Activated CD4-positive, alpha-beta T cell treated with anti-CD3 and anti-CD28 coated beads, Interleukin-2, amount 50 U/mL, for 1 hour (primary cell): ENCODE measurements around the gene LPP.

Experiments
- DNase-seq: peaks from one replicate; pipeline ENCODE4 v3.0.0-alpha.2; 2020

LPP gene

DNA sequence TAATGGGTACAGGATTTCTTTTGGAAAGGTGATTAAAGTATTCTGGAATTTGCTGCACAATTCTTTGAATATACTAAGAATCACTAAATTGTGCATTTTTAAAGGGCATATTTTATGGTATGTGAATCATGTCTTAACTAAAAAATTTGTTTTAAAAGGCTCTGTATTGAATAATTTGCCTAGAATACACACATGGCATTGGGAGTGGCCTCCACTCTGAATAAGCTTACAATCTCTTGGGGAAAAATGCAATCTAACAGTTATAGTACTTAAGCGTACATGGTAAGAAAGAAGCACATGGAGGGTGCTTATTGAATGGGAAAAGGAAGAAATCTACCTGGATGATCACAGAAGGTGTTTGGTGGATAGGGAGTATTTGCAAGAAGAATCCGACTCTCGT is 385.1 kb downstream of the LPP start:
- DNase-seq: no peak

DNA sequence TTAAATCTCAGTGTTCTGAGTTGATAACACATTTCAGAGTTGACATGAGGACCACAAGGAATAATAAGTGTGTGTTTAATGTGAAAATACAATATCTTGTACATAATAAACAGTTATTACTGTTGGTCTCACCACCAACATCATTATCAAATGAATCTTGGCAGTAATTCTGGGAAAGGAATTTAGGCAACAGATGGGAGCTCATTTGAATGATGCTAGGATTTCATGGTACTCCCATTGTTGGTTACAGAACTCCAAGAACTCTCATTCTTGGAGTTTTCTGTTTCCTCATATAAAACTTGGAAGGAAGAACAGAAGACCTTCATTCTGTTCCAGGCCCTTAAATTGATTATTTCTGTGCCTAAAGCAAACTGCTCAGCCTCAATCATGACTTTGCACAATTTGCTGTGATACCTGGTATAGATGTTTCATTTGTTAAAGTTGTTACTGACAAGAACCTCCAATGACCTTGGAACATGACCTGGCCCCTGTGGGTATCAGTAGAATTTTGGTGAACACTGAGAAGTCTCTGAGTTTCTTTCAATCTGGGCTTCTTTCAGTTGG is 385.8 kb downstream of the LPP start:
- DNase-seq: no peak

DNA sequence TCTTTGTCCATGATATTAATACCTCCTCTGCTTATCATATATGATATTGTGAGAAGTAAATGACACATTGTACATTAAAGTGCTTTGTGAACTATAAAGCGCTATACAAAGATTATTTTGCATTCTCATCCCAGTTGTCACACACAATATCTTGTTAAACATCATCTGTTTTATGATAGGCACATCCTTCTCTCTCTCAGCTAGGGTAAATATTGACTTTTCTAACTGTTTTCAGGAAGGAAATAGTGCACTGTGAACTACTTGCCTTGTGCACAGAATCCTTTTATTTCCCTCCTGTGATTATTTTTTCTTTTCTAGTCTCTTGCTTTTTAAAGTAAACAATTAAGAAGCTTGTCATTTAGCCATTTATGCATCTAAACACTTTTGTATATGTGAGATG is 388.2 kb downstream of the LPP start:
- DNase-seq: no peak

GRCh38 chr3:188544012-188544411 is 390.1 kb downstream of the LPP start:
- no peak for DNase-seq

DNA sequence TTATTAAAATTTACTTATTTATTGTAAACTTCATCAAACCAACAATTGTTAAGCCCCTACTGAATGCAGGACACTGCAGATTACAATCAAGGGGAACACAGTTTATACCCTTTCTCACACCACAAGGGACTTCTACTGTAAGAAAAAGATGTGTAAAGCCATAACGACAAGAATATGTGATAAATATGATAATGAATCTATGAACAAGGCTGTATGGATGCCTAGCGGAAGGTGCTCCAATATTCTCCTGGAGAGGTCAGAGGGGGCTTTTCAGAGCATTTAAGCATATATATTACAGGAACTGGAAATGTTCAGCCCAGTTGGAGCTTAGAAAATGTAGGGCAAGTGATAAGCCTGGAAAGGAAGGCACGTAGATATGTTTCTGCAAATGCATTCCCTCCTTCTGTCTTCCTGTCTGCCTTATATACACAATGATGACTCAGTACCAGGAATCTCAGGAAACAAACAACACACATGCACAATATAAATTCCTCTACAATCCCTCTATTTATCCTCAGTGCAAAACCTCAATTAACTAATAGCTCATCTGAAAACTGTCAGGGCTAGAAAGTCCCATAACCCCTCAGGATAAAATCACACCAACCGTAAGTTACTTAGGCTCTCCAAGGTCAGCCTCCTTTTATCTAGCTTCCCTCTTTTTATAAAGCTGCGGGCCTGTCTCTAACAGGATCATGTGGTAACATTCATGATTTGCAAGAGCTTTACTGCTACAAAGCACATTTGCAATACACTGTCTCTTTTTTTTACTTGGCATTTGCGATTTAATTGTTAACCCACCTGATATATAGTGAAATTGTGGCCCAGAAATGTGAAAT is 393.1 kb downstream of the LPP start:
- DNase-seq: no peak

DNA sequence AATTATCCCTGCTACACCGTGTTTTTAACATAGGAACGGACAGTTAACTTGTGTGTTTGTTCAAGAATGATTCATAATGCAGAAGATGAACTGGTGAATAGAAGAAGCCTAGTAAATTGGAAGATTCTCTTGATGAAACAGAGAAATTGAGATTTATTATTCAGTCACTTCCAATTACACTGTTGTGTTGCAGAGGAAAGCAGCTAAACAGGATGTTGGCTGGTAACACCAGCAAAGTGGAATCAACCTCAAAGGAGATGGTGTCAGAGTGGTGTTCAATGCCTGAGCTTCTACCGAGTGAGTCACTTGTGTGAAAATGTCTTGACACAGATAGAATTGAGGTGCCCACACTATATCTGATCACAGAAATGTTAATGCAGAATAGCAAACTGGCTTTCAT is 399.6 kb downstream of the LPP start:
- no peak for DNase-seq

- no peak for DNase-seq
Measured at GRCh38 chr3:188554404-188554803, 400.4 kb downstream of the LPP start.

DNA sequence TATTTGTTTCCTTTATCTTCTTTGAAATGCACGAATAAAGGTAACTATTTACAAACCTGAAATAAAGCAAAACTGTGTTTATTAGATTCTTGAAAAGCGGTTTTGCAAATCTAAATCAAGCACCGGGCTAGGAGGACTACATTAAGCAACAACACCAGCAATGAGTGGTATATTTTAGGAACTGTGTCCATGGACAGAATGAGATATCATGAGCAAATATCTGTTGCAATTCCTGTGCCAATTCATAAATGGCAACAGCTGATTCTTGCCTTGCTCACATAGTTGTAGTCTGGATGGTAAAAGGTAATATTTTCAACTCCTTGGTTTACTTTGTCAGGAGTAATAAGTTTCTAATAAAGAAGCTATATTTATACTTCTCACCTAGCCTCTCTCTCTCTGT is 403.3 kb downstream of the LPP start:
- no peak for DNase-seq

DNA sequence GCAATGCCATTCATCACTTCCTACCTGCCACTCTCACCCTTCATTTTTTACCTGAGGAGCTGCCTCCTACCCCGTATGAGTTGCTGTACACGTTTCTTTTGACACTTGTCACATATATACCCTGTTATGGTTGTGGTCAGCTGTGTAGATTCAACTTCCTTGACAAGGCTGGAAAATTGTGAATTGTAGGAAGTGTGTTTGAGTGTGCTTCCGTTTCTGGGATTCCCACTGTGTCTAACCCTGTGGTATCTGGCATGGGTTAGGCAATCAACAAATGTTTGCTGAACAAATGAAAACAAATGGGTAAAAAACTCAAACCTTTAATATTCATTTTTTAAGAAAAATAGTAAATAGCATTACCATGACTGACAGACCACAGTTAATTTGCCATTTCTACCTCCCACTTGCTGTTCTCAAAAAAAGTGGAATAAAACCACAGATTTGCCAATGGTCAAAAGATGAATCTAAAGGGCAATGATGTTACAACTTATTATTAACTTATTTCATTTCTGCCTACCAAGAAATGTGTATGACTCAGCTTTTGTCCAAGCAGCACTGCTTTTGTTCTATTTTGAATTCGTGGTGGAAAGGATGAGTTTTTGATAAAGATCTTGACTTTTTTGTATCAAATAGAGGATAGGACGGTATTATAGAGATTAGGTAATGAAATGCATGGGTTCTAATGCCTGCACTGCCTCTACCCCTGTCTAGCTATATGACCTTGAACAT is 404.6 kb downstream of the LPP start:
- DNase-seq: no peak

GRCh38 chr3:188559072-188559429 is 405.1 kb downstream of the LPP start:
- DNase-seq: no peak

GRCh38 chr3:188559856-188560255 is 405.9 kb downstream of the LPP start:
- DNase-seq: no peak

- no peak for DNase-seq
Measured at GRCh38 chr3:188562144-188562543, 408.2 kb downstream of the LPP start.

- DNase-seq: no peak
Measured at GRCh38 chr3:188567478-188568195, 413.7 kb downstream of the LPP start.

- no peak for DNase-seq
Measured at GRCh38 chr3:188568736-188569135, 414.8 kb downstream of the LPP start.

DNA sequence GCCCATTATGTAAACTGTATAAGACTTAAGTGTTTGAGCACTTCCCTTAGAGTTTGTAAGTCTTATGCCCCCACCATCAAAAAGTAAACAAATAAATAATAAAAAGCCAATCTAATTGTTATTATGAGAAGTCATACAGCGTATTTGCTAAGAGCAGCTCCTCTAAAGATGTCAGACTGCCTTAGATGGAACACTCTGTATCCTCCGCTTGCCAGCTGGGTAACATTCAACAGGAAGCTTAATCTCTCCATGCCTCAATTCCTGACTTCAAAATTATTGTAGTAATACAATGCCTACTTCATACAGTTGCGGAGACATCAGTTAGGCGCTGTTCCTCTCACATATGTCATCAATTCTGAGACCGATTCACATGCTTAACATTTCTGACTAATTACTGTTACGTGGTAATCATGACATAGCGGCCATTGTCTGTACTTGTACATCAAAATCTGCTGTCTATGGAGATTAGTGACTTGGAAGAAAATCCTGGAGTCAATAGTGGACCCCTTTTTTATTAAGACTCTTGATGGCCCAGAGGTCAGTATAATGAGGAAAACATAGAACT is 417.7 kb downstream of the LPP start:
- no peak for DNase-seq

DNA sequence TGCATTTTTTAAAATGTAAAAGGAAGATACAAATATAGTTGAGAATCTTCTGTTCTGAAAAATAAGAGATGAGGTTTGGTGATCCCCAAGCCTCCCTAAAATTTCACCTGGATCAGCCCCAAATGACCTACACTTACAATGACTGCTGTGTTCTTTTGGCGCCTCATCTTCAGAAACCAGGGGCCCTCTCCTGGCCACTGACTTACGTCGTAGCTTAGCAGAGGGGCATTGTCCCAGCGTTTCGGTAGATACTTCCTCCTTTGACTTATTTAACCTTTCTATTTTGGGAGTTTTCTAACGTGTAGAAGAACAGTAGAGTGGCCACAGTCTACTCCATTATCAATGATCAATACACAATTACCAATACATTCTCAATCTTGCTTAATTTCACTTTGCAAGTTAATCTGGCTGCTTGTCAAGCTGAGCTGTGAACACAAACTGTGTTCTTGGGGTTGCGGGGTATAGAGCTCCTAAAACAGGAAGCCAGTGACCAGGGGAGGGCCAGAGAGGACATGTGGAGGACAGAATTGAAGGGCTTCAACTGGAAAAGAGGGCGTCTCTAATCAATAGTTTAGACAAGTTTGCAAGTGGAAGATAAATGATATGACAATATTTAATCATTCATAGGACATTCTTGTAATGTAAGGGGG is 419.5 kb downstream of the LPP start:
- no peak for DNase-seq

- DNase-seq: no peak
Measured at GRCh38 chr3:188573956-188574355, 420.0 kb downstream of the LPP start.

DNA sequence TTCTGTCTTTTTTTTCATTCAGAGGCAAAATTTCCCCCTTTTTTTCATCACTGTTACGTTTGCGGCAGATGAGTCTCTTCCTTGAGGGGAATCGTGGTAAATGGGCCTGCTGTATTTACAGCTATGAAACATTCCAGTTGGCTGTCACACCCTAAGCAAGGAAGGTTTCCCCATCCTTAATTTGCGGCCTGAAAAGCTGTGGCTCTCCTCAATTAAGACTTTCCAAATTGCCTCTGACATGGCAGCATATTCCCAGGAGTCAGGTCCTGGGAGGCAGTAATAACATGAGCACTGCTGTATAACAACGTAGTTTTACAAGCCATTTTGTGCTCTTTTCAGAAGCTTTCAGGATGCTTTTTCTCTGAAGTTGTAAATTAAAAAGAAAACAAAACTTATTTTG is 420.9 kb downstream of the LPP start:
- no peak for DNase-seq

- no peak for DNase-seq
Measured at GRCh38 chr3:188575501-188575900, 421.5 kb downstream of the LPP start.

GRCh38 chr3:188577539-188577938 is 423.6 kb downstream of the LPP start:
- no peak for DNase-seq

GRCh38 chr3:188578576-188579363 is 424.8 kb downstream of the LPP start:
- DNase-seq: no peak

- DNase-seq: no peak
Measured at GRCh38 chr3:188580223-188580622, 426.3 kb downstream of the LPP start.
